HFFc6 (cell line): ENCODE measurements around the gene RTN4RL1. TPM values are rescaled to one million over a fixed set of nuclear protein-coding genes. Genes with fewer than 3 reads are reported as not detected.

Experiments
- DNase-seq: peaks from one replicate; pipeline ENCODE4 v3.0.0-alpha.2; 2018
- H3K27ac Mint-ChIP-seq: 2 replicates; pipeline ENCODE4 v1.8.0; 2020; ENCODE audit warnings: mild to moderate bottlenecking, mixed read lengths
- H3K27me3 Mint-ChIP-seq: 2 replicates; pipeline ENCODE4 v1.8.0; 2021; ENCODE audit warnings: mild to moderate bottlenecking, moderate library complexity, mixed read lengths; ENCODE audit not compliant: insufficient read depth
- H3K36me3 Mint-ChIP-seq: 2 replicates; pipeline ENCODE4 v1.8.0; 2021; ENCODE audit warnings: low read depth, mixed read lengths
- H3K4me1 Mint-ChIP-seq: 2 replicates; pipeline ENCODE4 v1.8.0; 2020; ENCODE audit warnings: low read depth, mixed read lengths
- H3K4me3 Mint-ChIP-seq: 2 replicates; pipeline ENCODE4 v1.8.0; 2020; ENCODE audit warnings: mild to moderate bottlenecking, moderate library complexity, mixed read lengths
- H3K9me3 Mint-ChIP-seq: 2 replicates; pipeline ENCODE4 v1.8.0; 2020; ENCODE audit warnings: mild to moderate bottlenecking, mixed read lengths
- CTCF ChIP-seq: fragments of 200-600 bp; sonication (generic); IDR thresholded peaks from 2 replicates; pipeline ENCODE4 v1.5.0; 2021; ENCODE audit warnings: antibody characterized with exemption, mild to moderate bottlenecking
- total RNA-seq, 6 experiments: library from RNA; stranded (reverse); fragmentation: NEBNext Ultra II Directional; extraction: Animal tissue kit (Norgen Biotek cat#: 25700); gene quantifications; 2 replicates in 1 of 6; 3 replicates in 5 of 6; pipeline ENCODE4 v1.2.3, GENCODE V29; 2021

RTN4RL1 gene
- total RNA-seq, 6 experiments from 2014 or later, result 0.33 to 0.60 (median 0.39) TPM

- H3K4me3 Mint-ChIP-seq, result no peak overlapping the region
- no peak overlapping the region for H3K27ac Mint-ChIP-seq
- no peaks in the 10 kb centered on the region for H3K36me3 Mint-ChIP-seq
- H3K4me1 Mint-ChIP-seq, result no peaks in the 10 kb centered on the region
- peaks cover 3% of the 10 kb centered on the region for H3K9me3 Mint-ChIP-seq
- TF ChIP-seq CTCF, result no peak
- DNase-seq, result no peak
- H3K27me3 Mint-ChIP-seq, result peaks cover 42% of the 10 kb centered on the region
Observed at GRCh38 chr17:1975573-1975972, 49.6 kb downstream of the RTN4RL1 start.

- no peaks in the 10 kb centered on the region for H3K4me1 Mint-ChIP-seq
- no peak for DNase-seq
- peaks cover 43% of the 10 kb centered on the region for H3K27me3 Mint-ChIP-seq
- no peak overlapping the region for H3K4me3 Mint-ChIP-seq
- H3K36me3 Mint-ChIP-seq, result peaks cover 9% of the 10 kb centered on the region; the same call in 1 of the 2 replicates
- H3K27ac Mint-ChIP-seq, result no peak overlapping the region
- H3K9me3 Mint-ChIP-seq, result peaks cover 16% of the 10 kb centered on the region
- no peak for TF ChIP-seq CTCF
Observed at GRCh38 chr17:1972487-1973160, 52.5 kb downstream of the RTN4RL1 start.

GRCh38 chr17:1970843-1971384 is 54.2 kb downstream of the RTN4RL1 start:
- no peak overlapping the region for H3K27ac Mint-ChIP-seq
- H3K4me1 Mint-ChIP-seq, result peaks cover 11% of the 10 kb centered on the region
- TF ChIP-seq CTCF, result no peak
- H3K9me3 Mint-ChIP-seq, result peaks cover 16% of the 10 kb centered on the region
- DNase-seq, result no peak
- H3K27me3 Mint-ChIP-seq, result peaks cover 33% of the 10 kb centered on the region
- H3K4me3 Mint-ChIP-seq, result no peak overlapping the region
- H3K36me3 Mint-ChIP-seq, result peaks cover 9% of the 10 kb centered on the region; the same call in 1 of the 2 replicates

GRCh38 chr17:1969712-1970111 is 55.4 kb downstream of the RTN4RL1 start:
- no peak for DNase-seq
- H3K4me3 Mint-ChIP-seq, result no peak overlapping the region
- H3K27ac Mint-ChIP-seq, result no peak overlapping the region
- no peak for TF ChIP-seq CTCF
- H3K27me3 Mint-ChIP-seq, result peaks cover 26% of the 10 kb centered on the region
- H3K9me3 Mint-ChIP-seq, result peaks cover 16% of the 10 kb centered on the region
- peaks cover 16% of the 10 kb centered on the region for H3K4me1 Mint-ChIP-seq
- peaks cover 9% of the 10 kb centered on the region; the same call in 1 of the 2 replicates for H3K36me3 Mint-ChIP-seq

GRCh38 chr17:1967213-1967612 is 57.9 kb downstream of the RTN4RL1 start:
- H3K27ac Mint-ChIP-seq, result no peak overlapping the region
- no peak for DNase-seq
- peaks cover 16% of the 10 kb centered on the region for H3K4me1 Mint-ChIP-seq
- H3K4me3 Mint-ChIP-seq, result no peak overlapping the region
- H3K27me3 Mint-ChIP-seq, result peaks cover 16% of the 10 kb centered on the region
- no peak for TF ChIP-seq CTCF
- H3K36me3 Mint-ChIP-seq, result peaks cover 9% of the 10 kb centered on the region; the same call in 1 of the 2 replicates
- peaks cover 16% of the 10 kb centered on the region for H3K9me3 Mint-ChIP-seq
